ENCODE data around the gene TBL1Y.

The TBL1Y gene

GRCh38 chrY:6968191-6968590 is 57.7 kb downstream of the TBL1Y start:
- TF ChIP-seq CTCF (IDR thresholded peaks at IDR 0.05; ENCODE audit: insufficient read depth, missing control alignments): no peak
- FAIRE-seq: no peak
- no peak for DNase-seq (ENCODE audit: insufficient read length, low spot score)

GRCh38 chrY:6972271-6972887 is 61.9 kb downstream of the TBL1Y start:
- FAIRE-seq (no peak), DNase-seq (ENCODE audit: insufficient read length, low spot score) (no peak)
- TF ChIP-seq CTCF (IDR thresholded peaks at IDR 0.05; ENCODE audit: insufficient read depth, missing control alignments): no peak

- FAIRE-seq (no peak), DNase-seq (ENCODE audit: insufficient read length, low spot score) (no peak)
- no peak for TF ChIP-seq CTCF (IDR thresholded peaks at IDR 0.05; ENCODE audit: insufficient read depth, missing control alignments)
Measured at GRCh38 chrY:6974971-6975370, 64.5 kb downstream of the TBL1Y start.

GRCh38 chrY:6977783-6978182 is 67.3 kb downstream of the TBL1Y start:
- TF ChIP-seq CTCF (IDR thresholded peaks at IDR 0.05; ENCODE audit: insufficient read depth, missing control alignments): no peak
- DNase-seq (ENCODE audit: insufficient read length, low spot score): no peak
- no peak for FAIRE-seq

GRCh38 chrY:6983221-6983620 is 72.7 kb downstream of the TBL1Y start:
- DNase-seq (ENCODE audit: insufficient read length, low spot score) (no peak), FAIRE-seq (no peak)
- TF ChIP-seq CTCF (IDR thresholded peaks at IDR 0.05; ENCODE audit: insufficient read depth, missing control alignments): no peak

GRCh38 chrY:6987811-6988210 is 77.3 kb downstream of the TBL1Y start:
- FAIRE-seq (no peak), DNase-seq (ENCODE audit: insufficient read length, low spot score) (no peak)
- no peak for TF ChIP-seq CTCF (IDR thresholded peaks at IDR 0.05; ENCODE audit: insufficient read depth, missing control alignments)

- DNase-seq (ENCODE audit: insufficient read length, low spot score): no peak
- TF ChIP-seq CTCF (IDR thresholded peaks at IDR 0.05; ENCODE audit: insufficient read depth, missing control alignments): no peak
- FAIRE-seq: no peak
Measured at GRCh38 chrY:6989886-6990620, 79.6 kb downstream of the TBL1Y start.
